22Rv1 (cell line): ENCODE measurements around the gene GP1BB.

Experiments used
- ZFX ChIP-seq: fragments of 450-650 bp; IDR thresholded peaks from 2 replicates; pipeline ENCODE4 v1.6.1; 2017; ENCODE audit warnings: antibody characterized with exemption, borderline replicate concordance
- TF ChIP-seq, protein P1 (sequence below): fragments of 450-650 bp; IDR thresholded peaks from 2 replicates; pipeline ENCODE4 v1.5.1; 2017; ENCODE audit warnings: mild to moderate bottlenecking

DNA sequence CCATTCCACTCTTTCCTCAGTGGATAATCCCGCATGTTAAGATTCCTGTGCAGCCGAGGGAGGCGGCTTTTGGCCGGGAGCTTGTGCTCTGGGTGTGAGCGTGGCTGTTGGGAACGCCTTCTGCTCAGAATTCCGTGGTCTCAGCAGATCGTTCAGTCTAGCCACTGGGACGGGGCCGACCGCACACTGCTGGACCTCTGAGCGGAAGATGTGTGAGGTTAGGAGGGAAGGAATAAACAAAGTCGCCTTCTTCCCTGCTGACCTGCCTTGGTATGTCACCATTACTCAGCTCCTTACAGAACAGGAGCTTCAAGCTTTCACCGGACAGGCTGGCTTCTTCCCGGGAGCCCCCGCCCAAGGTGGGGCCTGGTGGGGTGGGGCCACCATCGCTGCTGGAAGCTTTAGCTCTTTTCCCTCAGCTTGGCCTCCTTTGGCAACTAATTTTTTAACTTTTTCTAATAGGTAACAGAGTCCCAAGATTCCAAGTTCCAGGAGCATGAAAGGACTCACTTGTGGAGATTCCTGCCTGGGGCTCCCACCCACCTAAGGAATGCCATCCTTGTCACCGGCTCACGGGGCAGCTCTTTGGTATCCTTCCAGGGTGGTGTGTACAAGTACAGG is 31.5 kb upstream of the GP1BB start:
- TF ChIP-seq ZFX = no peak
- TF ChIP-seq, protein P1, sequence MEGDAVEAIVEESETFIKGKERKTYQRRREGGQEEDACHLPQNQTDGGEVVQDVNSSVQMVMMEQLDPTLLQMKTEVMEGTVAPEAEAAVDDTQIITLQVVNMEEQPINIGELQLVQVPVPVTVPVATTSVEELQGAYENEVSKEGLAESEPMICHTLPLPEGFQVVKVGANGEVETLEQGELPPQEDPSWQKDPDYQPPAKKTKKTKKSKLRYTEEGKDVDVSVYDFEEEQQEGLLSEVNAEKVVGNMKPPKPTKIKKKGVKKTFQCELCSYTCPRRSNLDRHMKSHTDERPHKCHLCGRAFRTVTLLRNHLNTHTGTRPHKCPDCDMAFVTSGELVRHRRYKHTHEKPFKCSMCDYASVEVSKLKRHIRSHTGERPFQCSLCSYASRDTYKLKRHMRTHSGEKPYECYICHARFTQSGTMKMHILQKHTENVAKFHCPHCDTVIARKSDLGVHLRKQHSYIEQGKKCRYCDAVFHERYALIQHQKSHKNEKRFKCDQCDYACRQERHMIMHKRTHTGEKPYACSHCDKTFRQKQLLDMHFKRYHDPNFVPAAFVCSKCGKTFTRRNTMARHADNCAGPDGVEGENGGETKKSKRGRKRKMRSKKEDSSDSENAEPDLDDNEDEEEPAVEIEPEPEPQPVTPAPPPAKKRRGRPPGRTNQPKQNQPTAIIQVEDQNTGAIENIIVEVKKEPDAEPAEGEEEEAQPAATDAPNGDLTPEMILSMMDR = no peak
